ENCODE data around the gene STPG2.

STPG2 gene

GRCh38 chr4:98113012-98113411 lies 30.3 kb downstream of the STPG2 start:
- H3K27ac Mint-ChIP-seq: no peak overlapping the region
- DNase-seq (ENCODE audit: low spot score in 2 of 2) (no peak), ATAC-seq (peak; percentile 21)
- H3K4me1 Mint-ChIP-seq: no peaks in the 10 kb centered on the region
- no peak overlapping the region for H3K4me3 Mint-ChIP-seq
- peaks cover 6% of the 10 kb centered on the region for H3K9me3 Mint-ChIP-seq
- H3K36me3 Mint-ChIP-seq: no peaks in the 10 kb centered on the region

GRCh38 chr4:98110929-98111328 lies 32.3 kb downstream of the STPG2 start:
- no peaks in the 10 kb centered on the region for H3K9me3 Mint-ChIP-seq
- H3K4me3 Mint-ChIP-seq: no peak overlapping the region
- ATAC-seq: no peak
- no peak overlapping the region for H3K27ac Mint-ChIP-seq
- H3K36me3 Mint-ChIP-seq: no peaks in the 10 kb centered on the region
- no peaks in the 10 kb centered on the region for H3K4me1 Mint-ChIP-seq
- no peak for DNase-seq (ENCODE audit: low spot score in 2 of 2)

- H3K36me3 Mint-ChIP-seq: no peaks in the 10 kb centered on the region
- no peaks in the 10 kb centered on the region for H3K9me3 Mint-ChIP-seq
- ATAC-seq (no peak), DNase-seq (ENCODE audit: low spot score in 2 of 2) (no peak)
- no peak overlapping the region for H3K27ac Mint-ChIP-seq
- H3K4me1 Mint-ChIP-seq: no peaks in the 10 kb centered on the region
- H3K4me3 Mint-ChIP-seq: no peak overlapping the region
Observed at GRCh38 chr4:98110214-98110613, 33.1 kb downstream of the STPG2 start.

- ATAC-seq (no peak), DNase-seq (ENCODE audit: low spot score in 2 of 2) (no peak)
- no peaks in the 10 kb centered on the region for H3K9me3 Mint-ChIP-seq
- H3K4me3 Mint-ChIP-seq: no peak overlapping the region
- H3K4me1 Mint-ChIP-seq: no peaks in the 10 kb centered on the region
- H3K27ac Mint-ChIP-seq: no peak overlapping the region
- no peaks in the 10 kb centered on the region for H3K36me3 Mint-ChIP-seq
Observed at GRCh38 chr4:98102660-98103059, 40.6 kb downstream of the STPG2 start.

- no peak overlapping the region for H3K27ac Mint-ChIP-seq
- no peak for DNase-seq (ENCODE audit: low spot score in 2 of 2)
- no peaks in the 10 kb centered on the region for H3K4me1 Mint-ChIP-seq
- no peak for ATAC-seq
- H3K4me3 Mint-ChIP-seq: no peak overlapping the region
- H3K9me3 Mint-ChIP-seq: no peaks in the 10 kb centered on the region
- H3K36me3 Mint-ChIP-seq: no peaks in the 10 kb centered on the region
Observed at GRCh38 chr4:98101988-98102387, 41.3 kb downstream of the STPG2 start.

GRCh38 chr4:98098764-98099163 lies 44.5 kb downstream of the STPG2 start:
- Mint-ChIP-seq H3K27ac (no peak overlapping the region), H3K4me1 (no peaks in the 10 kb centered on the region), H3K4me3 (no peak overlapping the region), H3K9me3 (peaks cover 7% of the 10 kb centered on the region), H3K36me3 (no peaks in the 10 kb centered on the region)
- ATAC-seq (no peak), DNase-seq (ENCODE audit: low spot score in 2 of 2) (no peak)

- DNase-seq (ENCODE audit: low spot score in 2 of 2) (no peak), ATAC-seq (no peak)
- no peaks in the 10 kb centered on the region for H3K36me3 Mint-ChIP-seq
- no peak overlapping the region for H3K27ac Mint-ChIP-seq
- no peaks in the 10 kb centered on the region for H3K4me1 Mint-ChIP-seq
- H3K9me3 Mint-ChIP-seq: peaks cover 7% of the 10 kb centered on the region
- no peak overlapping the region for H3K4me3 Mint-ChIP-seq
Observed at GRCh38 chr4:98094118-98094517, 49.2 kb downstream of the STPG2 start.

GRCh38 chr4:98093662-98094061 lies 49.6 kb downstream of the STPG2 start:
- no peak overlapping the region for H3K27ac Mint-ChIP-seq
- no peaks in the 10 kb centered on the region for H3K4me1 Mint-ChIP-seq
- no peaks in the 10 kb centered on the region for H3K36me3 Mint-ChIP-seq
- H3K4me3 Mint-ChIP-seq: no peak overlapping the region
- ATAC-seq: no peak
- DNase-seq (ENCODE audit: low spot score in 2 of 2): no peak
- peaks cover 7% of the 10 kb centered on the region for H3K9me3 Mint-ChIP-seq

GRCh38 chr4:98092833-98093439 lies 50.3 kb downstream of the STPG2 start:
- H3K27ac Mint-ChIP-seq: no peak overlapping the region

GRCh38 chr4:98081936-98082335 lies 61.3 kb downstream of the STPG2 start:
- no peak overlapping the region for H3K27ac Mint-ChIP-seq

More at GRCh38 chr4:98092833-98093439, 50.3 kb downstream of the STPG2 start:
- Mint-ChIP-seq H3K4me3 (no peak overlapping the region), H3K4me1 (no peaks in the 10 kb centered on the region), H3K36me3 (no peaks in the 10 kb centered on the region), H3K9me3 (peaks cover 7% of the 10 kb centered on the region)
- ATAC-seq (no peak), DNase-seq (ENCODE audit: low spot score in 2 of 2) (no peak)

GRCh38 chr4:98068495-98068894 lies 74.8 kb downstream of the STPG2 start:
- Mint-ChIP-seq H3K9me3 (no peaks in the 10 kb centered on the region), H3K4me3 (no peak overlapping the region), H3K36me3 (no peaks in the 10 kb centered on the region), H3K4me1 (no peaks in the 10 kb centered on the region), H3K27ac (no peak overlapping the region)
- no peak for DNase-seq (ENCODE audit: low spot score in 2 of 2)
- ATAC-seq: no peak

More at GRCh38 chr4:98081936-98082335, 61.3 kb downstream of the STPG2 start:
- Mint-ChIP-seq H3K4me3 (no peak overlapping the region), H3K36me3 (no peaks in the 10 kb centered on the region), H3K9me3 (no peaks in the 10 kb centered on the region), H3K4me1 (no peaks in the 10 kb centered on the region)
- ATAC-seq: no peak
- no peak for DNase-seq (ENCODE audit: low spot score in 2 of 2)

GRCh38 chr4:98055800-98056501 lies 87.3 kb downstream of the STPG2 start:
- Mint-ChIP-seq H3K4me1 (no peaks in the 10 kb centered on the region), H3K36me3 (no peaks in the 10 kb centered on the region), H3K27ac (no peak overlapping the region), H3K4me3 (no peak overlapping the region), H3K9me3 (peaks cover 8% of the 10 kb centered on the region)
- no peak for DNase-seq (ENCODE audit: low spot score in 2 of 2)
- ATAC-seq: peak; percentile 47

GRCh38 chr4:98046665-98047064 lies 96.6 kb downstream of the STPG2 start:
- H3K4me3 Mint-ChIP-seq: no peak overlapping the region

GRCh38 chr4:98030059-98030458 lies 113.2 kb downstream of the STPG2 start:
- no peak for ATAC-seq
- no peak for DNase-seq (ENCODE audit: low spot score in 2 of 2)
- no peak overlapping the region for H3K27ac Mint-ChIP-seq
- H3K4me1 Mint-ChIP-seq: no peaks in the 10 kb centered on the region
- no peak overlapping the region for H3K4me3 Mint-ChIP-seq
- no peaks in the 10 kb centered on the region for H3K36me3 Mint-ChIP-seq
- peaks cover 8% of the 10 kb centered on the region for H3K9me3 Mint-ChIP-seq

More at GRCh38 chr4:98046665-98047064, 96.6 kb downstream of the STPG2 start:
- no peaks in the 10 kb centered on the region for H3K4me1 Mint-ChIP-seq
- no peaks in the 10 kb centered on the region for H3K36me3 Mint-ChIP-seq
- ATAC-seq (no peak), DNase-seq (ENCODE audit: low spot score in 2 of 2) (no peak)
- H3K9me3 Mint-ChIP-seq: peaks cover 8% of the 10 kb centered on the region
- no peak overlapping the region for H3K27ac Mint-ChIP-seq

- H3K9me3 Mint-ChIP-seq: peaks cover 9% of the 10 kb centered on the region
- H3K4me3 Mint-ChIP-seq: no peak overlapping the region
- DNase-seq (ENCODE audit: low spot score in 2 of 2) (no peak), ATAC-seq (no peak)
- H3K27ac Mint-ChIP-seq: no peak overlapping the region
- no peaks in the 10 kb centered on the region for H3K36me3 Mint-ChIP-seq
- H3K4me1 Mint-ChIP-seq: no peaks in the 10 kb centered on the region
Observed at GRCh38 chr4:98027827-98028226, 115.4 kb downstream of the STPG2 start.

GRCh38 chr4:98026362-98026761 lies 116.9 kb downstream of the STPG2 start:
- Mint-ChIP-seq H3K4me1 (no peaks in the 10 kb centered on the region), H3K9me3 (peaks cover 10% of the 10 kb centered on the region), H3K36me3 (no peaks in the 10 kb centered on the region), H3K27ac (no peak overlapping the region), H3K4me3 (no peak overlapping the region)
- DNase-seq (ENCODE audit: low spot score in 2 of 2): no peak
- ATAC-seq: no peak

Measured in stimulated activated effector memory CD8-positive, alpha-beta T cell treated with anti-CD3 and anti-CD28 coated beads, Interleukin-12 subunit alpha, Interleukin-12 subunit beta, amount 100 ng/mL, for 72 hours (primary cell).